K562 (cell line): ENCODE measurements around the gene ITGAL. TPM values are rescaled to one million over a fixed set of nuclear protein-coding genes. Genes with fewer than 3 reads are reported as not detected.

Source experiments
- ATAC-seq: fragments of 200-7000 bp; cut with Tn5 transposase; 3 replicates; pipeline ENCODE4 v1.9.1; 2020; ENCODE audit warnings: moderate library complexity
- BruUV-seq: library from RNA; stranded (reverse); fragments of 400-500 nt; replicated peaks from 2 replicates; lab custom pipeline; 2021; lab: Mats Ljungman, UMichigan
- CTCF ChIA-PET: fragments of 300-600 bp; formaldehyde crosslinking; extraction: SDS; loops from one replicate; lab custom pipeline; 2021; ENCODE audit warnings: low intra/inter-chr PET ratio; lab: Yijun Ruan, JAX
- POLR2A ChIA-PET: fragments of 300-600, 350-650 bp; sonication (Branson Sonifier 250); formaldehyde crosslinking; extraction: SDS; loops from one replicate; lab custom pipeline; 2021; ENCODE audit warnings: antibody characterized with exemption, inconsistent platforms; lab: Yijun Ruan, JAX
- DNase-seq, 4 experiments: peaks; one replicate each; pipeline versions ENCODE4 v3.0.0 to v3.0.0-alpha.2; 2011 to 2018; ENCODE audit warnings: low spot score in 3 of 4, mixed read lengths in 3 of 4; ENCODE audit errors: extremely low read depth in 1 of 4
- FAIRE-seq: peaks from 2 replicates; lab custom pipeline; 2011; peaks lifted over from hg19 to GRCh38; lab: Jason Lieb, UNC
- H2AFZ ChIP-seq: 2 replicates; pipeline ENCODE4 v1.6.0; 2011; ENCODE audit warnings: low read depth, low read length, control low read depth, inconsistent platforms
- H3K27ac ChIP-seq: fragments of 200-600 bp; 3 replicates; pipeline ENCODE4 v1.8.0; 2011; ENCODE audit warnings: low read depth, mild to moderate bottlenecking, control low read depth, inconsistent platforms, low read length, moderate library complexity, mixed read lengths; ENCODE audit errors: extremely low read depth
- H3K27me3 ChIP-seq, 2 experiments: fragments of 300-600 bp in 1 of 2; 2 replicates in 1 of 2; 3 replicates in 1 of 2; pipeline versions ENCODE4 v1.6.0 to v1.8.0; 2011; ENCODE audit warnings: inconsistent platforms in 2 of 2, low read length in 2 of 2, mild to moderate bottlenecking in 1 of 2, mixed read lengths in 1 of 2, moderate library complexity in 1 of 2; ENCODE audit not compliant: control insufficient read depth in 2 of 2, insufficient read depth in 2 of 2
- H3K36me3 ChIP-seq: fragments of 300-600 bp; 3 replicates; pipeline ENCODE4 v1.8.0; 2011; ENCODE audit warnings: mild to moderate bottlenecking, low read length, inconsistent platforms; ENCODE audit not compliant: control insufficient read depth, insufficient read depth
- H3K4me1 ChIP-seq, 2 experiments: fragments of 200-600 bp in 1 of 2; replicated peaks in 1 of 2; 2 replicates in 1 of 2; 3 replicates in 1 of 2; pipeline versions ENCODE4 v1.5.1 to v1.8.0; 2011; ENCODE audit warnings: inconsistent platforms in 2 of 2, low read length in 2 of 2, mild to moderate bottlenecking in 1 of 2, mixed read lengths in 1 of 2, moderate library complexity in 1 of 2; ENCODE audit not compliant: control insufficient read depth in 2 of 2, insufficient read depth in 2 of 2
- H3K4me2 ChIP-seq: 2 replicates; pipeline ENCODE4 v1.6.1; 2011; ENCODE audit warnings: low read length, control low read depth, inconsistent platforms, mixed read lengths; ENCODE audit not compliant: insufficient read depth
- H3K4me3 ChIP-seq: fragments of 200-600 bp; sonication (generic), shearing (Covaris generic); 2 replicates; pipeline ENCODE4 v1.5.1; 2016; ENCODE audit warnings: control low read depth, inconsistent platforms
- H3K79me2 ChIP-seq: fragments of 200-600 bp; 3 replicates; pipeline ENCODE4 v1.8.0; 2011; ENCODE audit warnings: low read length, inconsistent platforms; ENCODE audit not compliant: control insufficient read depth, insufficient read depth
- H3K9ac ChIP-seq, 2 experiments: 2 replicates each; pipeline versions ENCODE4 v1.6.0 to v1.6.1; 2011; ENCODE audit warnings: low read depth in 2 of 2, low read length in 2 of 2, control low read depth in 1 of 2, inconsistent platforms in 1 of 2, mild to moderate bottlenecking in 1 of 2, mixed read lengths in 1 of 2; ENCODE audit not compliant: insufficient read depth in 1 of 2
- H3K9me1 ChIP-seq: one replicate; pipeline ENCODE4 v1.6.0; 2011; ENCODE audit warnings: inconsistent platforms, mild to moderate bottlenecking, low read length, moderate library complexity; ENCODE audit not compliant: control insufficient read depth, insufficient read depth
- H3K9me3 ChIP-seq: replicated peaks from 2 replicates; pipeline ENCODE4 v1.5.1; 2011; ENCODE audit warnings: low read depth, low read length, inconsistent platforms; ENCODE audit not compliant: control insufficient read depth, insufficient read depth
- H4K20me1 ChIP-seq: replicated peaks from 2 replicates; pipeline ENCODE4 v1.6.1; 2011; ENCODE audit warnings: low read length, inconsistent platforms, mixed read lengths; ENCODE audit not compliant: control insufficient read depth, insufficient read depth
- CBX2 ChIP-seq: fragments of 200-600 bp; sonication (generic); IDR thresholded peaks from one replicate; pipeline ENCODE4 v1.6.1; 2012; ENCODE audit warnings: mild to moderate bottlenecking, low read length, inconsistent platforms; ENCODE audit not compliant: insufficient read depth, poor library complexity, severe bottlenecking
- CREM ChIP-seq: IDR thresholded peaks from 2 replicates; pipeline ENCODE4 v1.6.1; 2014; ENCODE audit warnings: antibody characterized with exemption, low read depth
- EP400 ChIP-seq: fragments of 450-650 bp; IDR thresholded peaks from 2 replicates; pipeline ENCODE4 v1.6.1; 2017; ENCODE audit warnings: antibody characterized with exemption, mild to moderate bottlenecking, moderate library complexity
- FOS ChIP-seq: IDR thresholded peaks from 3 replicates; pipeline ENCODE4 v1.6.1; 2011; ENCODE audit not compliant: insufficient read length; ENCODE audit errors: extremely low read depth
- PRDM10 ChIP-seq: fragments of 450-650 bp; IDR thresholded peaks from 2 replicates; pipeline ENCODE4 v1.6.1; 2018; ENCODE audit not compliant: partially characterized antibody
- SP1 ChIP-seq: sonication (generic); formaldehyde crosslinking; IDR thresholded peaks from 2 replicates; pipeline ENCODE4 v1.8.1; 2022; ENCODE audit warnings: mild to moderate bottlenecking, missing genetic modification reagents
- TFAM ChIP-seq: fragments of 250-450 bp; sonication (Bioruptor Pico); conservative IDR thresholded peaks from 2 replicates; pipeline ENCODE4 v1.5.0; 2021; ENCODE audit warnings: mild to moderate bottlenecking, moderate library complexity
- TSHZ1 ChIP-seq: fragments of 250-450 bp; sonication (Bioruptor Pico); IDR thresholded peaks from 2 replicates; pipeline ENCODE4 v1.4.0; 2020; ENCODE audit warnings: mild to moderate bottlenecking, moderate library complexity
- ZHX1 ChIP-seq: fragments of 150-350 bp; conservative IDR thresholded peaks from 2 replicates; pipeline ENCODE4 v1.6.1; 2014; ENCODE audit warnings: low read length
- ZNF212 ChIP-seq: fragments of 450-650 bp; formaldehyde crosslinking; IDR thresholded peaks from 2 replicates; pipeline ENCODE4 v1.4.0; 2020; ENCODE audit warnings: mild to moderate bottlenecking
- WGBS: fragments of 100-300 bp; shearing (Covaris generic); methylation state at CpG from one replicate; pipeline ENCODE4 v1.1.6; 2016; ENCODE audit warnings: low coverage, mixed read lengths; ENCODE audit not compliant: insufficient coverage; ENCODE audit errors: missing lambda C conversion rate; 5-methylcytosine and 5-hydroxymethylcytosine counted together
- in situ Hi-C: fragments of 300-500 bp; cut with MboI; formaldehyde crosslinking; loops from 4 replicates; pipeline ENCODE4 v1.15.0; 2018; ENCODE audit warnings: inconsistent platforms, mixed read lengths
- intact Hi-C: fragments of 100-400 bp; cut with micrococcal nuclease; formaldehyde crosslinking; loops from 2 replicates; pipeline ENCODE4 v1.14.2; 2022
- polyA plus RNA-seq, 8 experiments: library from polyadenylated mRNA; depleted of rRNA in 4 of 8; stranded (reverse) in 5 of 8; unstranded in 3 of 8; fragments of >200 nt; fragmentation: Nextera tagmentation in 2 of 8; fragmentation: Illumina TruSeq in 1 of 8; extraction: Ambion mirVana in 2 of 8; extraction: Trizol in 1 of 8; gene quantifications; 2 replicates each; pipeline versions ENCODE4 v1.2.1 to v1.2.3, GENCODE V29; 2011 to 2014; ENCODE audit warnings: inconsistent platforms in 1 of 8, missing spikeins in 1 of 8
- total RNA-seq, 7 experiments: library from RNA; depleted of rRNA in 6 of 7; stranded (reverse); fragments of >200 nt in 6 of 7; fragmentation: Illumina TruSeq in 2 of 7; extraction: Trizol in 2 of 7; gene quantifications; 2 replicates each; pipeline versions ENCODE4 v1.2.1 to v1.2.3, GENCODE V29; 2011 to 2021; ENCODE audit warnings: low replicate concordance in 1 of 7

ITGAL gene
- total and polyA plus RNA-seq, 9 of the 15 experiments (the other 6 are each of a cell fraction or from before 2014, with no cell fraction given), result 0.01 to 0.53 TPM; not detected in 7

- intact Hi-C loops (loop anchor here (10.0 kb wide), 1 partner anchor 162 kb away; the partner anchor contains the start of gene SRCAP), in situ Hi-C loops (no loop called here)
- Histone ChIP-seq H3K4me1 (peaks cover 15 to 58% of the 10 kb centered on the region in 2 experiments; a peak in 4 of 5 replicates), H3K36me3 (no peaks in the 10 kb centered on the region; the same call in 2 of the 3 replicates), H3K27ac (no peak overlapping the region), H2AFZ (no peak overlapping the region), H3K9ac (peak overlapping the region; percentile 80 to 91; a peak in 3 of 4 replicates), H3K9me1 (no peaks in the 10 kb centered on the region), H3K4me2 (peak overlapping the region; percentile 39), H3K79me2 (peaks cover 36% of the 10 kb centered on the region), H3K9me3 (no peaks in the 10 kb centered on the region), H4K20me1 (no peaks in the 10 kb centered on the region), H3K27me3 (no peaks in the 10 kb centered on the region), H3K4me3 (no peak overlapping the region)
- ChIA-PET CTCF (interaction anchor here (0.8 kb wide), 1 partner anchor 96 kb away, joined by 3 read pairs; no protein-coding TSS in a partner anchor), POLR2A (interaction anchor here (0.5 to 4.0 kb wide), 2 partner anchors 18 to 25 kb away, joined by 3 to 31 read pairs; partner anchors contain the start of gene ZNF764)
- no TSS peak for BruUV-seq
- 72% methylated on average over 7 of the region's 11 CpGs for WGBS
- ATAC-seq, result no peak
- no peak for FAIRE-seq
- no peak for DNase-seq
- TF ChIP-seq CREM (peak; percentile 38), PRDM10 (peak; percentile 36), ZHX1 (no peak), SP1 (CRISPR knock-in tag) (no peak), TFAM (CRISPR knock-in tag) (no peak), FOS (no peak), TSHZ1 (CRISPR knock-in tag) (no peak), CBX2 (no peak), ZNF212 (CRISPR knock-in tag) (no peak), EP400 (no peak)
Measured at GRCh38 chr16:30533146-30533522, 60.6 kb downstream of the ITGAL start.
